Activated CD4-positive, alpha-beta memory T cell treated with anti-CD3 and anti-CD28 coated beads, Interleukin-2, amount 10 ng/mL, durations not matched to agents 7 days and 5 days (primary cell): ENCODE results near the gene SFXN1. TPM values are rescaled to one million over a fixed set of nuclear protein-coding genes. Genes with fewer than 3 reads are reported as not detected.
"Not testable (repeated sequence)": the region's sequence is repeated elsewhere in the genome, so short reads cannot be mapped to it uniquely, and the experiment has no call there.

ENCODE experiments used
- CTCF ChIA-PET: fragments of 350-600 bp; sonication (Branson Sonifier 250); formaldehyde crosslinking; loops from one replicate; lab custom pipeline; 2021; ENCODE audit warnings: antibody characterized with exemption, inconsistent platforms; lab: Charles Lee
- POLR2A ChIA-PET: fragments of 350-600 bp; sonication (Branson Sonifier 250); formaldehyde crosslinking; loops from one replicate; lab custom pipeline; 2021; ENCODE audit warnings: antibody characterized with exemption; lab: Charles Lee
- DNase-seq: peaks from one replicate; pipeline ENCODE4 v3.0.0-alpha.2; 2020
- H3K27ac Mint-ChIP-seq: one replicate; pipeline ENCODE4 v1.8.0; 2021; ENCODE audit warnings: mild to moderate bottlenecking, mixed read lengths
- H3K27me3 Mint-ChIP-seq: one replicate; pipeline ENCODE4 v1.8.0; 2021; ENCODE audit warnings: mixed read lengths
- H3K36me3 Mint-ChIP-seq: one replicate; pipeline ENCODE4 v1.8.0; 2021; ENCODE audit warnings: low read depth, mixed read lengths
- H3K4me1 Mint-ChIP-seq: one replicate; pipeline ENCODE4 v1.8.0; 2021; ENCODE audit warnings: mixed read lengths
- H3K4me3 Mint-ChIP-seq: one replicate; pipeline ENCODE4 v1.8.0; 2021; ENCODE audit warnings: mild to moderate bottlenecking, mixed read lengths
- H3K9me3 Mint-ChIP-seq: one replicate; pipeline ENCODE4 v1.8.0; 2021; ENCODE audit warnings: mixed read lengths
- total RNA-seq, 2 experiments: library from RNA; stranded (reverse); gene quantifications; one replicate each; pipeline ENCODE4 v1.2.3, GENCODE V29; 2021

The SFXN1 gene
- total RNA-seq: 100 to 1,000 TPM; 206 to 216 TPM

GRCh38 chr5:175478384-175479124 lies at the start of gene SFXN1:
Gene SFXN1, plus strand, starts transcription at chr5:175478560. Its CDS starts 13,544 bp downstream, at chr5:175492104.
- ChIA-PET CTCF (interaction anchor here (0.9 to 3.8 kb wide), 2 partner anchors 14 to 222 kb away, joined by 3 to 24 read pairs; no protein-coding TSS in a partner anchor), POLR2A (interaction anchor here (0.6 to 4.2 kb wide), 12 partner anchors 8 to 177 kb away, joined by 3 to 97 read pairs (median 3); no protein-coding TSS in a partner anchor)
- DNase-seq: peak; percentile 87
- Mint-ChIP-seq H3K36me3 (peaks cover 49% of the 10 kb centered on the region), H3K9me3 (no peaks in the 10 kb centered on the region), H3K27ac (peak within 1 kb of the TSS; percentile 84), H3K4me3 (peak within 1 kb of the TSS; percentile 89), H3K27me3 (peaks cover 11% of the 10 kb centered on the region), H3K4me1 (peaks cover 44% of the 10 kb centered on the region)

- Mint-ChIP-seq H3K27ac (no peak overlapping the region), H3K4me3 (no peak overlapping the region), H3K9me3 (no peaks in the 10 kb centered on the region), H3K36me3 (no peaks in the 10 kb centered on the region), H3K4me1 (no peaks in the 10 kb centered on the region), H3K27me3 (peaks cover 20% of the 10 kb centered on the region)
- POLR2A ChIA-PET: no interaction called here
- no peak for DNase-seq
- CTCF ChIA-PET: no interaction called here
Measured at GRCh38 chr5:175434800-175435199, 43.6 kb upstream of the SFXN1 start.

GRCh38 chr5:175436359-175436758 lies 42.0 kb upstream of the SFXN1 start:
- H3K36me3 Mint-ChIP-seq: no peaks in the 10 kb centered on the region
- ChIA-PET CTCF (no interaction called here), POLR2A (no interaction called here)
- no peak overlapping the region for H3K4me3 Mint-ChIP-seq
- H3K9me3 Mint-ChIP-seq: no peaks in the 10 kb centered on the region
- no peak overlapping the region for H3K27ac Mint-ChIP-seq
- no peaks in the 10 kb centered on the region for H3K4me1 Mint-ChIP-seq
- H3K27me3 Mint-ChIP-seq: peaks cover 31% of the 10 kb centered on the region
- no peak for DNase-seq

- Mint-ChIP-seq H3K27me3 (peaks cover 49% of the 10 kb centered on the region), H3K9me3 (no peaks in the 10 kb centered on the region), H3K36me3 (no peaks in the 10 kb centered on the region), H3K27ac (no peak overlapping the region), H3K4me1 (no peaks in the 10 kb centered on the region), H3K4me3 (no peak overlapping the region)
- CTCF ChIA-PET: interaction anchor here (1.3 kb wide), 1 partner anchor 26 kb away, joined by 5 read pairs; no protein-coding TSS in a partner anchor
- no peak for DNase-seq
- POLR2A ChIA-PET: no interaction called here
Measured at GRCh38 chr5:175438234-175438857, 40.0 kb upstream of the SFXN1 start.

GRCh38 chr5:175443514-175444059 lies 34.8 kb upstream of the SFXN1 start:
- ChIA-PET CTCF (interaction anchor here (1.2 to 1.3 kb wide), 2 partner anchors 489 to 492 kb away, joined by 5 to 8 read pairs; no protein-coding TSS in a partner anchor), POLR2A (no interaction called here)
- Mint-ChIP-seq H3K4me3 (no peak overlapping the region), H3K27ac (no peak overlapping the region), H3K36me3 (no peaks in the 10 kb centered on the region), H3K9me3 (no peaks in the 10 kb centered on the region), H3K4me1 (peaks cover 5% of the 10 kb centered on the region), H3K27me3 (peaks cover 69% of the 10 kb centered on the region)
- no peak for DNase-seq

- no peaks in the 10 kb centered on the region for H3K36me3 Mint-ChIP-seq
- peaks cover 69% of the 10 kb centered on the region for H3K27me3 Mint-ChIP-seq
- no peaks in the 10 kb centered on the region for H3K9me3 Mint-ChIP-seq
- POLR2A ChIA-PET: no interaction called here
- H3K4me1 Mint-ChIP-seq: peaks cover 5% of the 10 kb centered on the region
- no peak within 1 kb of the TSS for H3K27ac Mint-ChIP-seq
- H3K4me3 Mint-ChIP-seq: no peak within 1 kb of the TSS
- DNase-seq: peak; percentile 49
- CTCF ChIA-PET: interaction anchor here (1.2 to 1.3 kb wide), 2 partner anchors 490 to 493 kb away, joined by 5 to 8 read pairs; no protein-coding TSS in a partner anchor
Measured at GRCh38 chr5:175444060-175444904, 34.1 kb upstream of the SFXN1 start, which contains the start of gene DRD1. Gene DRD1, minus strand, starts transcription at chr5:175444182. Its CDS starts 1,083 bp downstream, at chr5:175443099.

GRCh38 chr5:175444905-175445456 lies 33.4 kb upstream of the SFXN1 start:
- Mint-ChIP-seq H3K9me3 (no peaks in the 10 kb centered on the region), H3K36me3 (no peaks in the 10 kb centered on the region), H3K4me1 (peaks cover 5% of the 10 kb centered on the region), H3K27ac (no peak overlapping the region), H3K27me3 (peaks cover 71% of the 10 kb centered on the region), H3K4me3 (no peak overlapping the region)
- ChIA-PET POLR2A (no interaction called here), CTCF (interaction anchor here (1.3 kb wide), 1 partner anchor 490 kb away, joined by 8 read pairs; no protein-coding TSS in a partner anchor)
- DNase-seq: no peak

- H3K4me3 Mint-ChIP-seq, H3K36me3 Mint-ChIP-seq, DNase-seq, POLR2A ChIA-PET, H3K4me1 Mint-ChIP-seq, CTCF ChIA-PET, H3K9me3 Mint-ChIP-seq, H3K27ac Mint-ChIP-seq: not testable (repeated sequence)
- H3K27me3 Mint-ChIP-seq: peaks cover 75% of the 10 kb centered on the region
Measured at GRCh38 chr5:175446378-175446777, 32.0 kb upstream of the SFXN1 start.

GRCh38 chr5:175447571-175447970 lies 30.8 kb upstream of the SFXN1 start:
- H3K4me3 Mint-ChIP-seq: no peak overlapping the region
- DNase-seq: no peak
- H3K27me3 Mint-ChIP-seq: peaks cover 71% of the 10 kb centered on the region
- H3K4me1 Mint-ChIP-seq: peaks cover 5% of the 10 kb centered on the region
- H3K27ac Mint-ChIP-seq: no peak overlapping the region
- H3K36me3 Mint-ChIP-seq: no peaks in the 10 kb centered on the region
- no peaks in the 10 kb centered on the region for H3K9me3 Mint-ChIP-seq
- CTCF ChIA-PET: interaction anchor here (2.0 kb wide), 1 partner anchor 17 kb away, joined by 12 read pairs; no protein-coding TSS in a partner anchor
- POLR2A ChIA-PET: no interaction called here

GRCh38 chr5:175448276-175448675 lies 30.1 kb upstream of the SFXN1 start:
- Mint-ChIP-seq H3K27me3 (peaks cover 71% of the 10 kb centered on the region), H3K4me3 (no peak overlapping the region), H3K4me1 (peaks cover 5% of the 10 kb centered on the region), H3K9me3 (no peaks in the 10 kb centered on the region), H3K27ac (no peak overlapping the region), H3K36me3 (no peaks in the 10 kb centered on the region)
- POLR2A ChIA-PET: no interaction called here
- DNase-seq: no peak
- CTCF ChIA-PET: interaction anchor here (2.0 kb wide), 1 partner anchor 16 kb away, joined by 12 read pairs; no protein-coding TSS in a partner anchor

GRCh38 chr5:175452166-175452565 lies 26.2 kb upstream of the SFXN1 start:
- DNase-seq: no peak
- no peaks in the 10 kb centered on the region for H3K9me3 Mint-ChIP-seq
- H3K27me3 Mint-ChIP-seq: peaks cover 63% of the 10 kb centered on the region
- no peak overlapping the region for H3K27ac Mint-ChIP-seq
- no peaks in the 10 kb centered on the region for H3K36me3 Mint-ChIP-seq
- H3K4me1 Mint-ChIP-seq: peaks cover 3% of the 10 kb centered on the region
- ChIA-PET CTCF (interaction anchor here (1.8 kb wide), 1 partner anchor 12 kb away, joined by 8 read pairs; no protein-coding TSS in a partner anchor), POLR2A (no interaction called here)
- no peak overlapping the region for H3K4me3 Mint-ChIP-seq

- H3K4me3 Mint-ChIP-seq, H3K36me3 Mint-ChIP-seq, H3K27ac Mint-ChIP-seq, DNase-seq, POLR2A ChIA-PET, CTCF ChIA-PET, H3K9me3 Mint-ChIP-seq: not testable (repeated sequence)
- H3K4me1 Mint-ChIP-seq: peaks cover 11% of the 10 kb centered on the region
- peaks cover 54% of the 10 kb centered on the region for H3K27me3 Mint-ChIP-seq
Measured at GRCh38 chr5:175454338-175454737, 24.0 kb upstream of the SFXN1 start.
